Endothelial cell of umbilical vein (primary cell): ENCODE results near the gene MYLIP. TPM values are rescaled to one million over a fixed set of nuclear protein-coding genes. Genes with fewer than 3 reads are reported as not detected.

ENCODE experiments used
- BruUV-seq: library from RNA; stranded (reverse); fragments of 400-500 nt; replicated peaks from 2 replicates; lab custom pipeline; 2021; lab: Mats Ljungman, UMichigan
- CTCF ChIA-PET: fragments of 300-600, 350-600 bp; sonication (Branson Sonifier 250); formaldehyde crosslinking; loops from one replicate; lab custom pipeline; 2021; ENCODE audit warnings: antibody characterized with exemption, inconsistent platforms; lab: Charles Lee
- POLR2A ChIA-PET: fragments of 300-600, 350-600 bp; sonication (Branson Sonifier 250); formaldehyde crosslinking; loops from one replicate; lab custom pipeline; 2021; ENCODE audit warnings: antibody characterized with exemption, inconsistent platforms; lab: Charles Lee
- DNase-seq: peaks from one replicate; pipeline ENCODE4 v3.0.0-alpha.2; 2011; ENCODE audit warnings: low read depth, low spot score
- FAIRE-seq: peaks from 2 replicates; lab custom pipeline; 2011; peaks lifted over from hg19 to GRCh38; lab: Jason Lieb, UNC
- H2AFZ ChIP-seq: 2 replicates; pipeline ENCODE4 v1.6.0; 2012; ENCODE audit warnings: low read depth, low read length, control low read depth, inconsistent platforms
- H3K27ac ChIP-seq: 2 replicates; pipeline ENCODE4 v1.5.1; 2011; ENCODE audit warnings: low read depth, mild to moderate bottlenecking, control low read depth, low read length, moderate library complexity; ENCODE audit not compliant: insufficient read depth
- H3K27me3 ChIP-seq, 2 experiments: 2 replicates each; pipeline versions ENCODE4 v1.6.0 to v1.6.1; 2011; ENCODE audit warnings: low read length in 2 of 2, mixed read lengths in 1 of 2; ENCODE audit not compliant: control insufficient read depth in 2 of 2, insufficient read depth in 2 of 2
- H3K36me3 ChIP-seq, 2 experiments: 2 replicates in 1 of 2; 3 replicates in 1 of 2; pipeline ENCODE4 v1.5.1; 2011; ENCODE audit warnings: low read length in 2 of 2, mild to moderate bottlenecking in 1 of 2, moderate library complexity in 1 of 2; ENCODE audit not compliant: control insufficient read depth in 2 of 2, insufficient read depth in 2 of 2; ENCODE audit errors: extremely low read depth in 1 of 2
- H3K4me1 ChIP-seq: 3 replicates; pipeline ENCODE4 v1.5.1; 2011; ENCODE audit warnings: mild to moderate bottlenecking, low read length; ENCODE audit not compliant: control insufficient read depth, insufficient read depth; ENCODE audit errors: extremely low read depth
- H3K4me2 ChIP-seq: 2 replicates; pipeline ENCODE4 v1.6.1; 2011; ENCODE audit warnings: low read length, control low read depth, mixed read lengths; ENCODE audit not compliant: insufficient read depth
- H3K4me3 ChIP-seq, 3 experiments: fragments of 200-600 bp in 1 of 3; sonication (generic), shearing (Covaris generic) in 1 of 3; replicated peaks in 1 of 3; 2 replicates each; pipeline ENCODE4 v1.5.1; 2011 to 2016; ENCODE audit warnings: control low read depth in 3 of 3, low read length in 3 of 3, mild to moderate bottlenecking in 2 of 3, inconsistent platforms in 1 of 3, low read depth in 1 of 3, moderate library complexity in 1 of 3; ENCODE audit not compliant: insufficient read depth in 1 of 3
- H3K79me2 ChIP-seq: 2 replicates; pipeline ENCODE4 v1.6.0; 2012; ENCODE audit warnings: low read length, inconsistent platforms; ENCODE audit not compliant: control insufficient read depth, insufficient read depth
- H3K9ac ChIP-seq: replicated peaks from 2 replicates; pipeline ENCODE3; 2011; ENCODE audit warnings: low read length, control low read depth; ENCODE audit not compliant: insufficient read depth; ENCODE audit errors: extremely low read depth
- H3K9me1 ChIP-seq: replicated peaks from 3 replicates; pipeline ENCODE4 v1.6.0; 2011; ENCODE audit warnings: mild to moderate bottlenecking, low read length; ENCODE audit not compliant: control insufficient read depth, insufficient read depth; ENCODE audit errors: extremely low read depth
- H3K9me3 ChIP-seq: replicated peaks from 2 replicates; pipeline ENCODE4 v1.5.1; 2012; ENCODE audit warnings: low read length, inconsistent platforms; ENCODE audit not compliant: control insufficient read depth, insufficient read depth
- H4K20me1 ChIP-seq: replicated peaks from 2 replicates; pipeline ENCODE3; 2011; ENCODE audit warnings: mild to moderate bottlenecking, low read length; ENCODE audit not compliant: control insufficient read depth, insufficient read depth; ENCODE audit errors: extremely low read depth
- CTCF ChIP-seq, 2 donors: IDR thresholded peaks; 1 replicate in 1 of 2; 2 replicates in 1 of 2; pipeline ENCODE4 v1.5.1; 2011; ENCODE audit warnings: low read length in 2 of 2, mild to moderate bottlenecking in 2 of 2, moderate library complexity in 2 of 2, control low read depth in 1 of 2, inconsistent platforms in 1 of 2, low read depth in 1 of 2; ENCODE audit not compliant: insufficient read depth in 1 of 2; ENCODE audit errors: extremely low read depth in 1 of 2
- EZH2 ChIP-seq: IDR thresholded peaks from 2 replicates; pipeline ENCODE4 v1.6.1; 2012; ENCODE audit warnings: borderline replicate concordance, low read depth, mild to moderate bottlenecking, moderate library complexity, low read length, inconsistent platforms; ENCODE audit not compliant: severe bottlenecking
- FOS ChIP-seq: IDR thresholded peaks from 2 replicates; pipeline ENCODE4 v1.6.1; 2011; ENCODE audit warnings: mild to moderate bottlenecking, low read length, moderate library complexity, borderline replicate concordance; ENCODE audit not compliant: insufficient read depth
- GATA2 ChIP-seq: IDR thresholded peaks from 2 replicates; pipeline ENCODE4 v1.7.0; 2011; ENCODE audit warnings: low read depth, mild to moderate bottlenecking, moderate library complexity, mixed read lengths, low read length; ENCODE audit not compliant: insufficient read length, insufficient read depth
- JUN ChIP-seq: IDR thresholded peaks from 2 replicates; pipeline ENCODE4 v1.6.1; 2011; ENCODE audit warnings: borderline replicate concordance, low read depth; ENCODE audit not compliant: insufficient read length, insufficient read depth
- MAX ChIP-seq: IDR thresholded peaks from 2 replicates; pipeline ENCODE4 v1.6.1; 2011; ENCODE audit not compliant: insufficient read depth, insufficient read length
- MYC ChIP-seq: IDR thresholded peaks from one replicate; pipeline ENCODE4 v1.6.1; 2011; ENCODE audit warnings: mild to moderate bottlenecking, low read depth, low read length
- POLR2A ChIP-seq: IDR thresholded peaks from 2 replicates; pipeline ENCODE4 v1.6.1; 2012; ENCODE audit warnings: low read depth, mild to moderate bottlenecking, control low read depth, low read length
- POLR2AphosphoS5 ChIP-seq: IDR thresholded peaks from 2 replicates; pipeline ENCODE4 v1.6.1; 2012; ENCODE audit warnings: low read depth, mild to moderate bottlenecking, control low read depth, low read length, moderate library complexity; ENCODE audit not compliant: insufficient read depth
- dilution Hi-C: fragments of 300-500 bp; cut with MboI; formaldehyde crosslinking; loops from one replicate; pipeline ENCODE4 v1.15.0; 2019; ENCODE audit warnings: low sequenced_read_pairs; ENCODE audit not compliant: extremely low pct_ligation_motif_present
- intact Hi-C: fragments of 100-400 bp; cut with micrococcal nuclease; formaldehyde crosslinking; loops from one replicate; pipeline ENCODE4 v1.10.0; 2022
- polyA plus RNA-seq, 4 experiments: library from polyadenylated mRNA; depleted of rRNA in 3 of 4; stranded (reverse) in 3 of 4; unstranded in 1 of 4; fragments of >200 nt; gene quantifications; 2 replicates each; pipeline versions ENCODE4 v1.2.1 to v1.2.3, GENCODE V29; 2011 to 2012; ENCODE audit warnings: missing spikeins in 1 of 4
- total RNA-seq: library from RNA; stranded (reverse); gene quantifications from 2 replicates; pipeline ENCODE4 v1.2.3, GENCODE V29; 2021

Gene MYLIP
- total and polyA plus RNA-seq, 2 donors (not counting 3 experiments of a cell fraction or from before 2014, with no cell fraction given) = 16.9 to 19.2 TPM

- H3K36me3 ChIP-seq = no peaks in the 10 kb centered on the region
- intact Hi-C loops (no loop called here), dilution Hi-C loops (no loop called here)
- no peak overlapping the region for H3K27ac ChIP-seq
- no peak overlapping the region for H2AFZ ChIP-seq
- POLR2A ChIA-PET = no interaction called here
- H3K27me3 ChIP-seq = no peaks in the 10 kb centered on the region
- TF ChIP-seq POLR2A (no peak), EZH2 (no peak), MYC (no peak), CTCF (IDR thresholded peaks at IDR 0.05; ENCODE audit: extremely low read depth in 1 of 2, insufficient read depth in 1 of 2, low read depth in 1 of 2, low read length in 2 of 2) (no peak), JUN (no peak), GATA2 (no peak), FOS (no peak), POLR2AphosphoS5 (no peak), MAX (no peak)
- no peak overlapping the region for H3K4me2 ChIP-seq
- no peaks in the 10 kb centered on the region for H3K79me2 ChIP-seq
- FAIRE-seq = no peak
- no peaks in the 10 kb centered on the region for H4K20me1 ChIP-seq
- no peak for DNase-seq
- peaks cover 3% of the 10 kb centered on the region for H3K4me1 ChIP-seq
- CTCF ChIA-PET = interaction anchor here (0.9 to 1.3 kb wide), 4 partner anchors 8 to 220 kb away, joined by 3 to 4 read pairs (median 4); no protein-coding TSS in a partner anchor
- no peaks in the 10 kb centered on the region for H3K9me1 ChIP-seq
- H3K4me3 ChIP-seq = no peak overlapping the region
- BruUV-seq = no TSS peak
- H3K9me3 ChIP-seq = no peaks in the 10 kb centered on the region
- no peak overlapping the region for H3K9ac ChIP-seq
Observed at GRCh38 chr6:16106991-16107787, 21.7 kb upstream of the MYLIP start.
